Type B pancreatic cell (in vitro differentiated cells): ENCODE measurements around the gene CASZ1. TPM values are rescaled to one million over a fixed set of nuclear protein-coding genes. Genes with fewer than 3 reads are reported as not detected.

Experiments used
- DNase-seq: peaks from one replicate; pipeline ENCODE4 v3.0.0; 2021; ENCODE audit warnings: mixed read lengths; ENCODE audit not compliant: unreplicated experiment; ENCODE audit errors: extremely low spot score
- H3K27ac Mint-ChIP-seq: 2 replicates; pipeline ENCODE4 v1.8.0; 2021; ENCODE audit warnings: mild to moderate bottlenecking, mixed read lengths
- H3K27me3 Mint-ChIP-seq: 2 replicates; pipeline ENCODE4 v1.8.0; 2021; ENCODE audit warnings: mixed read lengths
- H3K36me3 Mint-ChIP-seq: 2 replicates; pipeline ENCODE4 v1.8.0; 2021; ENCODE audit warnings: mixed read lengths
- H3K4me1 Mint-ChIP-seq: one replicate; pipeline ENCODE4 v1.8.0; 2021; ENCODE audit warnings: mixed read lengths; ENCODE audit not compliant: unreplicated experiment
- H3K4me3 Mint-ChIP-seq: 2 replicates; pipeline ENCODE4 v1.8.0; 2021; ENCODE audit warnings: mild to moderate bottlenecking, mixed read lengths
- H3K9me3 Mint-ChIP-seq: 2 replicates; pipeline ENCODE4 v1.8.0; 2021; ENCODE audit warnings: mixed read lengths
- CTCF ChIP-seq: fragments of 200-600 bp; sonication (generic); conservative IDR thresholded peaks from 2 replicates; pipeline ENCODE4 v1.5.0; 2021; ENCODE audit warnings: antibody characterized with exemption, mild to moderate bottlenecking
- total RNA-seq: library from RNA; stranded (reverse); gene quantifications from 2 replicates; pipeline ENCODE4 v1.2.1, GENCODE V29; 2021; ENCODE audit warnings: low replicate concordance

Gene CASZ1
- total RNA-seq, 1 donor from 2014 or later, result 15.7 TPM

- no peaks in the 10 kb centered on the region for H3K4me1 Mint-ChIP-seq
- no peak for TF ChIP-seq CTCF
- no peak overlapping the region for H3K4me3 Mint-ChIP-seq
- H3K27me3 Mint-ChIP-seq, result peaks cover 3% of the 10 kb centered on the region
- no peaks in the 10 kb centered on the region for H3K36me3 Mint-ChIP-seq
- no peak overlapping the region for H3K27ac Mint-ChIP-seq
- DNase-seq, result no peak
- no peaks in the 10 kb centered on the region for H3K9me3 Mint-ChIP-seq
Observed at GRCh38 chr1:10778640-10779039, 17.8 kb downstream of the CASZ1 start.

GRCh38 chr1:10777749-10778574, 18.5 kb downstream of the CASZ1 start:
- no peaks in the 10 kb centered on the region for H3K9me3 Mint-ChIP-seq
- TF ChIP-seq CTCF, result no peak
- no peak overlapping the region for H3K27ac Mint-ChIP-seq
- H3K36me3 Mint-ChIP-seq, result no peaks in the 10 kb centered on the region
- H3K4me1 Mint-ChIP-seq, result no peaks in the 10 kb centered on the region
- H3K27me3 Mint-ChIP-seq, result no peaks in the 10 kb centered on the region
- DNase-seq, result no peak
- H3K4me3 Mint-ChIP-seq, result no peak overlapping the region

- H3K27ac Mint-ChIP-seq, result no peak overlapping the region
- TF ChIP-seq CTCF, result no peak
- H3K4me1 Mint-ChIP-seq, result peaks cover 5% of the 10 kb centered on the region
- no peak overlapping the region for H3K4me3 Mint-ChIP-seq
- peaks cover 4% of the 10 kb centered on the region for H3K27me3 Mint-ChIP-seq
- no peaks in the 10 kb centered on the region for H3K9me3 Mint-ChIP-seq
- no peaks in the 10 kb centered on the region for H3K36me3 Mint-ChIP-seq
- no peak for DNase-seq
Observed at GRCh38 chr1:10776190-10776905, 20.1 kb downstream of the CASZ1 start.

GRCh38 chr1:10775763-10776162, 20.7 kb downstream of the CASZ1 start:
- H3K36me3 Mint-ChIP-seq, result no peaks in the 10 kb centered on the region
- DNase-seq, result no peak
- H3K4me1 Mint-ChIP-seq, result peaks cover 5% of the 10 kb centered on the region
- H3K27ac Mint-ChIP-seq, result no peak overlapping the region
- TF ChIP-seq CTCF, result no peak
- H3K27me3 Mint-ChIP-seq, result peaks cover 5% of the 10 kb centered on the region
- no peaks in the 10 kb centered on the region for H3K9me3 Mint-ChIP-seq
- H3K4me3 Mint-ChIP-seq, result no peak overlapping the region

- Mint-ChIP-seq H3K36me3 (no peaks in the 10 kb centered on the region), H3K4me1 (peaks cover 5% of the 10 kb centered on the region), H3K4me3 (no peak overlapping the region), H3K27ac (no peak overlapping the region), H3K9me3 (no peaks in the 10 kb centered on the region), H3K27me3 (peaks cover 6% of the 10 kb centered on the region)
- DNase-seq, result no peak
- TF ChIP-seq CTCF, result no peak
Observed at GRCh38 chr1:10774615-10775310, 21.7 kb downstream of the CASZ1 start.
